SK-N-SH (cell line): Measurements from ENCODE around the gene EDARADD. TPM values are rescaled to one million over a fixed set of nuclear protein-coding genes. Genes with fewer than 3 reads are reported as not detected.

Source experiments
- CTCF ChIA-PET: fragments of 300-600, 350-600 bp; formaldehyde crosslinking; extraction: SDS; loops from one replicate; lab custom pipeline; 2021; lab: Yijun Ruan, JAX
- POLR2A ChIA-PET: fragments of 350-600 bp; sonication (Branson Sonifier 250); formaldehyde crosslinking; extraction: SDS; loops from one replicate; lab custom pipeline; 2020; ENCODE audit warnings: antibody characterized with exemption, inconsistent platforms; lab: Yijun Ruan, JAX
- DNase-seq: peaks from one replicate; pipeline ENCODE4 v3.0.0; 2012
- H2AFZ ChIP-seq: fragments of 200-600 bp; sonication (generic); 2 replicates; pipeline ENCODE4 v1.8.1; 2016; ENCODE audit warnings: antibody characterized with exemption, mild to moderate bottlenecking, low read depth
- H3F3A ChIP-seq: fragments of 200-600 bp; sonication (generic); replicated peaks from 2 replicates; pipeline ENCODE3; 2016; ENCODE audit warnings: antibody characterized with exemption, mild to moderate bottlenecking; ENCODE audit not compliant: insufficient read depth
- H3K27ac ChIP-seq, 2 experiments: fragments of 200-500 bp in 1 of 2; fragments of 200-600 bp in 1 of 2; sonication (Bioruptor generic) in 1 of 2; sonication (generic), shearing (Covaris generic) in 1 of 2; 2 replicates each; pipeline versions ENCODE4 v1.5.1 to v1.6.1; 2014 to 2016; ENCODE audit warnings: low read depth in 2 of 2, inconsistent platforms in 1 of 2, low read length in 1 of 2, mild to moderate bottlenecking in 1 of 2, mixed read lengths in 1 of 2
- H3K27me3 ChIP-seq: fragments of 200-600 bp; sonication (generic), shearing (Covaris generic); 2 replicates; pipeline ENCODE4 v1.6.1; 2016; ENCODE audit warnings: mixed run types; ENCODE audit not compliant: insufficient read depth
- H3K36me3 ChIP-seq, 2 experiments: fragments of 200-500 bp in 1 of 2; fragments of 200-600 bp in 1 of 2; sonication (Bioruptor generic) in 1 of 2; sonication (generic) in 1 of 2; replicated peaks in 1 of 2; 2 replicates each; pipeline versions ENCODE3 to v1.5.1; 2014 to 2016; ENCODE audit warnings: low read length in 1 of 2, mild to moderate bottlenecking in 1 of 2; ENCODE audit not compliant: insufficient read depth in 2 of 2, control insufficient read depth in 1 of 2
- H3K4me1 ChIP-seq, 2 experiments: fragments of 200-500 bp in 1 of 2; fragments of 200-600 bp in 1 of 2; sonication (Bioruptor generic) in 1 of 2; sonication (generic), shearing (Covaris generic) in 1 of 2; 2 replicates each; pipeline versions ENCODE4 v1.5.1 to v1.6.1; 2014 to 2016; ENCODE audit warnings: low read depth in 1 of 2, low read length in 1 of 2, mixed run types in 1 of 2; ENCODE audit not compliant: insufficient read depth in 2 of 2, control insufficient read depth in 1 of 2
- H3K4me2 ChIP-seq: fragments of 200-600 bp; sonication (generic), shearing (Covaris generic); 2 replicates; pipeline ENCODE4 v1.6.1; 2017; ENCODE audit warnings: mixed run types
- H3K4me3 ChIP-seq, 2 experiments: fragments of 200-500 bp in 1 of 2; fragments of 200-600 bp in 1 of 2; sonication (Bioruptor generic) in 1 of 2; sonication (generic), shearing (Covaris generic) in 1 of 2; 2 replicates each; pipeline versions ENCODE4 v1.5.1 to v1.8.1; 2014 to 2016; ENCODE audit warnings: low read depth in 2 of 2, inconsistent platforms in 1 of 2, low read length in 1 of 2, mild to moderate bottlenecking in 1 of 2, mixed read lengths in 1 of 2, moderate library complexity in 1 of 2
- H3K79me2 ChIP-seq: fragments of 200-600 bp; sonication (generic); 2 replicates; pipeline ENCODE4 v1.8.1; 2017; ENCODE audit warnings: mild to moderate bottlenecking; ENCODE audit not compliant: insufficient read depth
- H3K9ac ChIP-seq: fragments of 200-600 bp; sonication (generic); 2 replicates; pipeline ENCODE4 v1.6.1; 2017; ENCODE audit warnings: mixed run types
- H3K9me2 ChIP-seq: fragments of 200-600 bp; sonication (generic); 2 replicates; pipeline ENCODE4 v1.6.1; 2017; ENCODE audit warnings: mixed run types
- H3K9me3 ChIP-seq: fragments of 200-600 bp; sonication (generic); 2 replicates; pipeline ENCODE4 v1.6.1; 2017; ENCODE audit warnings: mixed run types, mild to moderate bottlenecking, moderate library complexity
- H4K20me1 ChIP-seq: fragments of 200-600 bp; sonication (generic); 2 replicates; pipeline ENCODE4 v1.6.1; 2017; ENCODE audit warnings: mild to moderate bottlenecking, mixed run types; ENCODE audit not compliant: insufficient read depth
- CHD2 ChIP-seq: fragments of 150-350 bp; IDR thresholded peaks from 2 replicates; pipeline ENCODE4 v1.6.1; 2018; ENCODE audit warnings: low read length; ENCODE audit not compliant: partially characterized antibody
- ELF1 ChIP-seq: IDR thresholded peaks from 2 replicates; pipeline ENCODE4 v1.4.0; 2012
- EP300 ChIP-seq, 2 experiments: IDR thresholded peaks; 2 replicates each; pipeline versions ENCODE4 v1.4.0 to v1.6.1; 2012; ENCODE audit warnings: borderline replicate concordance in 1 of 2, low read depth in 1 of 2, low read length in 1 of 2
- EZH2phosphoT487 ChIP-seq: fragments of 200-600 bp; sonication (generic); IDR thresholded peaks from 2 replicates; pipeline ENCODE4 v1.6.1; 2017; ENCODE audit warnings: low read depth, mixed run types, mild to moderate bottlenecking, antibody characterized with exemption, moderate library complexity, borderline replicate concordance
- FOXJ3 ChIP-seq: sonication (generic); formaldehyde crosslinking; IDR thresholded peaks from 2 replicates; pipeline ENCODE4 v1.5.1; 2020; ENCODE audit warnings: mild to moderate bottlenecking, missing genetic modification reagents
- FOXM1 ChIP-seq: IDR thresholded peaks from 2 replicates; pipeline ENCODE4 v1.4.0; 2012; ENCODE audit warnings: low read depth, mild to moderate bottlenecking
- GATA2 ChIP-seq: sonication (generic); formaldehyde crosslinking; IDR thresholded peaks from 2 replicates; pipeline ENCODE4 v1.5.0; 2020; ENCODE audit warnings: mild to moderate bottlenecking, missing genetic modification reagents
- JUND ChIP-seq: IDR thresholded peaks from 2 replicates; pipeline ENCODE4 v1.4.0; 2012
- MEF2A ChIP-seq: IDR thresholded peaks from 2 replicates; pipeline ENCODE4 v1.4.0; 2012; ENCODE audit warnings: low read depth, borderline replicate concordance
- NFIC ChIP-seq: IDR thresholded peaks from 2 replicates; pipeline ENCODE4 v1.4.0; 2012; ENCODE audit warnings: borderline replicate concordance
- RCOR1 ChIP-seq: fragments of 150-350 bp; IDR thresholded peaks from 2 replicates; pipeline ENCODE4 v1.6.1; 2017; ENCODE audit warnings: antibody characterized with exemption, low read length
- SIN3A ChIP-seq: IDR thresholded peaks from 2 replicates; pipeline ENCODE4 v1.6.1; 2012; ENCODE audit warnings: low read depth, mild to moderate bottlenecking, low read length, moderate library complexity, borderline replicate concordance
- SMC3 ChIP-seq: IDR thresholded peaks from 2 replicates; pipeline ENCODE4 v1.6.1; 2012; ENCODE audit warnings: low read depth, low read length, improper control_type of control experiment
- TAF1 ChIP-seq: IDR thresholded peaks from 2 replicates; pipeline ENCODE4 v1.6.1; 2012; ENCODE audit warnings: low read depth, mild to moderate bottlenecking, low read length, moderate library complexity, borderline replicate concordance
- TCF12 ChIP-seq: IDR thresholded peaks from 2 replicates; pipeline ENCODE4 v1.4.0; 2012
- TEAD4 ChIP-seq: IDR thresholded peaks from 2 replicates; pipeline ENCODE4 v1.4.0; 2012; ENCODE audit warnings: mild to moderate bottlenecking, borderline replicate concordance; ENCODE audit not compliant: insufficient read depth
- YY1 ChIP-seq: IDR thresholded peaks from 2 replicates; pipeline ENCODE4 v1.4.0; 2012; ENCODE audit warnings: low read depth, mild to moderate bottlenecking
- WGBS: methylation state at CpG from one replicate; pipeline ENCODE4 v1.1.6; 2017; ENCODE audit warnings: low lambda C conversion rate; 5-methylcytosine and 5-hydroxymethylcytosine counted together
- polyA plus RNA-seq, 3 experiments: library from polyadenylated mRNA; depleted of rRNA; stranded (reverse); fragments of >200 nt; gene quantifications; 2 replicates each; pipeline ENCODE4 v1.2.3, GENCODE V29; 2012
- TF ChIP-seq, protein P1 (sequence below): IDR thresholded peaks from 2 replicates; pipeline ENCODE4 v1.4.0; 2012; ENCODE audit warnings: low read depth, borderline replicate concordance
- TF ChIP-seq, protein P2 (sequence below): IDR thresholded peaks from 2 replicates; pipeline ENCODE4; 2012
- TF ChIP-seq, protein P3 (sequence below): fragments of 200-600 bp; sonication (generic); IDR thresholded peaks from 2 replicates; pipeline ENCODE4 v1.6.1; 2017; ENCODE audit warnings: antibody characterized with exemption, mild to moderate bottlenecking, moderate library complexity
- TF ChIP-seq, protein P4 (sequence below): fragments of 150-350 bp; IDR thresholded peaks from 2 replicates; pipeline ENCODE4 v1.6.1; 2017; ENCODE audit warnings: antibody characterized with exemption, low read length, low read depth, borderline replicate concordance
- TF ChIP-seq, protein P5 (sequence below): fragments of 150-350 bp; IDR thresholded peaks from 2 replicates; pipeline ENCODE4 v1.6.1; 2016; ENCODE audit warnings: mild to moderate bottlenecking, low read depth, low read length

The EDARADD gene
- polyA plus RNA-seq, 1 of the 3 experiments (the other 2 are of a cell fraction), result not detected

DNA sequence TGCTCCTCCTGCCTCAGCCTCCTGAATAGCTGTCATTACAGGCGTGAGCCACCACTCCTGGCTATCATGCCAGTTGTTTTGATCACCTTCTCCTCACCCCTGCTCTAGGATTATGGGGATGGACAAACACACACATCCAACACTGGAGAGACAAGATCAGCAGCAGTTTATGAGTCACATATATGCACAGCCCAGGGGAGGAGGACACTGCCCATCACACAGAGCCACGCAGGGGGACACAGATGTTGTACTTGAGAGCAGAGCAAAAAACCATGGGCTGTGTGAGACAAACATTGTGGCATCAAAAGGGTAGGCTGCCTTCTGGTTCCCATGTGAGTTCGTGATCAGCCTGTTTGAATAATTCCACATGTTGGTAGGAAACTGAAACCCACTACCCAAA is 32.1 kb downstream of the EDARADD start:
- 23% methylated on average over 3 of the region's 3 CpGs for WGBS
- H3K4me2 ChIP-seq, result no peak overlapping the region
- no peaks in the 10 kb centered on the region for H3K4me1 ChIP-seq
- H3K4me3 ChIP-seq, result no peak overlapping the region
- H3K79me2 ChIP-seq, result no peaks in the 10 kb centered on the region
- ChIA-PET POLR2A (no interaction called here), CTCF (interaction anchor here (0.6 kb wide), 1 partner anchor 324 kb away, joined by 3 read pairs; no protein-coding TSS in a partner anchor)
- no peaks in the 10 kb centered on the region for H4K20me1 ChIP-seq
- no peak for DNase-seq
- no peak overlapping the region for H3K27ac ChIP-seq
- no peaks in the 10 kb centered on the region for H3K9me2 ChIP-seq
- no peaks in the 10 kb centered on the region for H3K9me3 ChIP-seq
- H3K9ac ChIP-seq, result no peak overlapping the region
- no peak overlapping the region for H2AFZ ChIP-seq
- H3K27me3 ChIP-seq, result no peaks in the 10 kb centered on the region
- TF ChIP-seq CHD2, result no peak
- no peak for TF ChIP-seq SMC3
- TF ChIP-seq, protein P1, sequence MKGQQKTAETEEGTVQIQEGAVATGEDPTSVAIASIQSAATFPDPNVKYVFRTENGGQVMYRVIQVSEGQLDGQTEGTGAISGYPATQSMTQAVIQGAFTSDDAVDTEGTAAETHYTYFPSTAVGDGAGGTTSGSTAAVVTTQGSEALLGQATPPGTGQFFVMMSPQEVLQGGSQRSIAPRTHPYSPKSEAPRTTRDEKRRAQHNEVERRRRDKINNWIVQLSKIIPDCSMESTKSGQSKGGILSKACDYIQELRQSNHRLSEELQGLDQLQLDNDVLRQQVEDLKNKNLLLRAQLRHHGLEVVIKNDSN, result no peak
- no peak for TF ChIP-seq SIN3A
- TF ChIP-seq JUND, result no peak
- no peak for TF ChIP-seq EP300 (IDR thresholded peaks at IDR 0.05; ENCODE audit: borderline replicate concordance in 1 of 2, low read depth in 1 of 2, low read length in 1 of 2)
- TF ChIP-seq, all 33 proteins: peak for 0
- Histone ChIP-seq H3F3A (no peaks in the 10 kb centered on the region), H3K36me3 (no peaks in the 10 kb centered on the region)

DNA sequence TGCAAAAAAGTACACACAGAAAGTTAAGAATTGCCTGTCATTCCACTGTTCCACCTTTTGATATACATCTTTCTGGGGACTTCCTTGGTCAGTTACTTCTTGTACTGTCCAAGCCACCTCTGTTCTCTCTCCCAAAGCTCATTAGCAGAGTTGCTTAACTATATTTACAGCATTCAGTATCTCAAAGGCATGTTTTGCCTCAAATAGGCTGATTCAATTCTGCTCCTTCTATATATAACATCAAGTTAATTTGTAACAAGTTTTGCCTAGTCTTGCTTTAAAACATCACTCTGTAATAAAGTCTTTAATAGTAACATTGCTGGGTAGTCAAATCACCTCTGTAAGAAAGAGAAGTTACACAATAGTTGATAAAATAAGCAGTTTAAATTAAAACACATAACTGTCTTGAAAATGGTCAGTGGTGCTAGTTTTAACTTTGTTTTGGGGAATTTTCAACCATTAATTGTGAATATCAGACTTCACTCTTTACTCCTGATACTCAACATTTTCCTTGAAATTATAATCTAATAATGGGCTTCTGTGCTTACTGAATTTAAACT is 35.7 kb downstream of the EDARADD start:
- Histone ChIP-seq H3K4me3 (no peak overlapping the region), H3K9me2 (no peaks in the 10 kb centered on the region), H3K27ac (no peak overlapping the region), H3K9ac (no peak overlapping the region), H3K36me3 (no peaks in the 10 kb centered on the region), H3K9me3 (no peaks in the 10 kb centered on the region), H3K4me2 (no peak overlapping the region), H2AFZ (no peak overlapping the region), H3K79me2 (no peaks in the 10 kb centered on the region), H3K27me3 (no peaks in the 10 kb centered on the region), H3F3A (no peaks in the 10 kb centered on the region), H4K20me1 (no peaks in the 10 kb centered on the region), H3K4me1 (no peaks in the 10 kb centered on the region)
- ChIA-PET CTCF (no interaction called here), POLR2A (no interaction called here)
- DNase-seq, result no peak
- no peak for TF ChIP-seq CHD2
- TF ChIP-seq TCF12, result no peak
- TF ChIP-seq, protein P2, sequence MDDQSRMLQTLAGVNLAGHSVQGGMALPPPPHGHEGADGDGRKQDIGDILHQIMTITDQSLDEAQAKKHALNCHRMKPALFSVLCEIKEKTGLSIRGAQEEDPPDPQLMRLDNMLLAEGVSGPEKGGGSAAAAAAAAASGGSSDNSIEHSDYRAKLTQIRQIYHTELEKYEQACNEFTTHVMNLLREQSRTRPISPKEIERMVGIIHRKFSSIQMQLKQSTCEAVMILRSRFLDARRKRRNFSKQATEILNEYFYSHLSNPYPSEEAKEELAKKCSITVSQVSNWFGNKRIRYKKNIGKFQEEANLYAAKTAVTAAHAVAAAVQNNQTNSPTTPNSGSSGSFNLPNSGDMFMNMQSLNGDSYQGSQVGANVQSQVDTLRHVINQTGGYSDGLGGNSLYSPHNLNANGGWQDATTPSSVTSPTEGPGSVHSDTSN, result no peak
- TF ChIP-seq GATA2, result no peak
- TF ChIP-seq EZH2phosphoT487, result no peak
- no peak for TF ChIP-seq TAF1
- TF ChIP-seq, protein P1, result no peak
- no peak for TF ChIP-seq FOXJ3 (CRISPR knock-in tag)
- TF ChIP-seq RCOR1, result no peak
- no peak for TF ChIP-seq FOXM1
- TF ChIP-seq, protein P3, sequence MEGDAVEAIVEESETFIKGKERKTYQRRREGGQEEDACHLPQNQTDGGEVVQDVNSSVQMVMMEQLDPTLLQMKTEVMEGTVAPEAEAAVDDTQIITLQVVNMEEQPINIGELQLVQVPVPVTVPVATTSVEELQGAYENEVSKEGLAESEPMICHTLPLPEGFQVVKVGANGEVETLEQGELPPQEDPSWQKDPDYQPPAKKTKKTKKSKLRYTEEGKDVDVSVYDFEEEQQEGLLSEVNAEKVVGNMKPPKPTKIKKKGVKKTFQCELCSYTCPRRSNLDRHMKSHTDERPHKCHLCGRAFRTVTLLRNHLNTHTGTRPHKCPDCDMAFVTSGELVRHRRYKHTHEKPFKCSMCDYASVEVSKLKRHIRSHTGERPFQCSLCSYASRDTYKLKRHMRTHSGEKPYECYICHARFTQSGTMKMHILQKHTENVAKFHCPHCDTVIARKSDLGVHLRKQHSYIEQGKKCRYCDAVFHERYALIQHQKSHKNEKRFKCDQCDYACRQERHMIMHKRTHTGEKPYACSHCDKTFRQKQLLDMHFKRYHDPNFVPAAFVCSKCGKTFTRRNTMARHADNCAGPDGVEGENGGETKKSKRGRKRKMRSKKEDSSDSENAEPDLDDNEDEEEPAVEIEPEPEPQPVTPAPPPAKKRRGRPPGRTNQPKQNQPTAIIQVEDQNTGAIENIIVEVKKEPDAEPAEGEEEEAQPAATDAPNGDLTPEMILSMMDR, result no peak
- TF ChIP-seq YY1, result no peak
- TF ChIP-seq, protein P4, sequence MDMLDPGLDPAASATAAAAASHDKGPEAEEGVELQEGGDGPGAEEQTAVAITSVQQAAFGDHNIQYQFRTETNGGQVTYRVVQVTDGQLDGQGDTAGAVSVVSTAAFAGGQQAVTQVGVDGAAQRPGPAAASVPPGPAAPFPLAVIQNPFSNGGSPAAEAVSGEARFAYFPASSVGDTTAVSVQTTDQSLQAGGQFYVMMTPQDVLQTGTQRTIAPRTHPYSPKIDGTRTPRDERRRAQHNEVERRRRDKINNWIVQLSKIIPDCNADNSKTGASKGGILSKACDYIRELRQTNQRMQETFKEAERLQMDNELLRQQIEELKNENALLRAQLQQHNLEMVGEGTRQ, result no peak
- TF ChIP-seq ELF1, result no peak
- TF ChIP-seq MEF2A, result no peak
- TF ChIP-seq JUND, result no peak
- TF ChIP-seq, protein P5, sequence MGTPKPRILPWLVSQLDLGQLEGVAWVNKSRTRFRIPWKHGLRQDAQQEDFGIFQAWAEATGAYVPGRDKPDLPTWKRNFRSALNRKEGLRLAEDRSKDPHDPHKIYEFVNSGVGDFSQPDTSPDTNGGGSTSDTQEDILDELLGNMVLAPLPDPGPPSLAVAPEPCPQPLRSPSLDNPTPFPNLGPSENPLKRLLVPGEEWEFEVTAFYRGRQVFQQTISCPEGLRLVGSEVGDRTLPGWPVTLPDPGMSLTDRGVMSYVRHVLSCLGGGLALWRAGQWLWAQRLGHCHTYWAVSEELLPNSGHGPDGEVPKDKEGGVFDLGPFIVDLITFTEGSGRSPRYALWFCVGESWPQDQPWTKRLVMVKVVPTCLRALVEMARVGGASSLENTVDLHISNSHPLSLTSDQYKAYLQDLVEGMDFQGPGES, result no peak
- TF ChIP-seq NFIC, result no peak
- TF ChIP-seq TEAD4, result no peak
